Neutrophil (primary cell): ENCODE results near the gene TUBE1.

Experiments
- H3K27ac ChIP-seq: fragments of 200-600 bp; sonication (generic); 2 replicates; pipeline ENCODE4 v1.5.1; 2016; ENCODE audit warnings: mild to moderate bottlenecking, moderate library complexity
- H3K27me3 ChIP-seq: fragments of 200-600 bp; sonication (generic); 2 replicates; pipeline ENCODE4 v1.6.0; 2016; ENCODE audit warnings: mild to moderate bottlenecking
- H3K36me3 ChIP-seq: fragments of 200-600 bp; sonication (generic); 2 replicates; pipeline ENCODE4 v1.5.1; 2017
- H3K4me1 ChIP-seq, 2 experiments: fragments of 200-600 bp in 1 of 2; sonication (generic) in 1 of 2; 1 replicate in 1 of 2; 2 replicates in 1 of 2; pipeline versions ENCODE4 v1.5.1 to v1.6.1; 2013 to 2016; ENCODE audit warnings: low read depth in 1 of 2, low read length in 1 of 2, mild to moderate bottlenecking in 1 of 2, moderate library complexity in 1 of 2; ENCODE audit not compliant: control insufficient read depth in 1 of 2, insufficient read depth in 1 of 2
- H3K4me3 ChIP-seq, 2 experiments: fragments of 200-600 bp in 1 of 2; sonication (generic) in 1 of 2; 1 replicate in 1 of 2; 2 replicates in 1 of 2; pipeline ENCODE4 v1.5.1; 2013 to 2016; ENCODE audit warnings: low read depth in 1 of 2, low read length in 1 of 2, mild to moderate bottlenecking in 1 of 2, moderate library complexity in 1 of 2
- H3K9me3 ChIP-seq: fragments of 200-600 bp; sonication (generic); 2 replicates; pipeline ENCODE4 v1.5.1; 2016
- CTCF ChIP-seq: fragments of 200-600 bp; sonication (generic); IDR thresholded peaks from 2 replicates; pipeline ENCODE4 v1.5.1; 2016; ENCODE audit warnings: antibody characterized with exemption

Gene TUBE1

GRCh38 chr6:112027942-112028674, 59.2 kb downstream of the TUBE1 start:
- no peak for TF ChIP-seq CTCF
- Histone ChIP-seq H3K27me3 (no peaks in the 10 kb centered on the region), H3K36me3 (no peaks in the 10 kb centered on the region), H3K9me3 (no peaks in the 10 kb centered on the region), H3K4me3 (no peak overlapping the region), H3K27ac (no peak overlapping the region), H3K4me1 (no peaks in the 10 kb centered on the region)

GRCh38 chr6:112026933-112027332, 60.3 kb downstream of the TUBE1 start:
- H3K27ac ChIP-seq = no peak overlapping the region
- H3K36me3 ChIP-seq = no peaks in the 10 kb centered on the region
- no peaks in the 10 kb centered on the region for H3K9me3 ChIP-seq
- H3K4me3 ChIP-seq = no peak overlapping the region
- no peaks in the 10 kb centered on the region for H3K4me1 ChIP-seq
- H3K27me3 ChIP-seq = no peaks in the 10 kb centered on the region
- no peak for TF ChIP-seq CTCF

GRCh38 chr6:112024464-112024863, 62.8 kb downstream of the TUBE1 start:
- Histone ChIP-seq H3K27me3 (no peaks in the 10 kb centered on the region), H3K9me3 (no peaks in the 10 kb centered on the region), H3K36me3 (no peaks in the 10 kb centered on the region), H3K4me1 (no peaks in the 10 kb centered on the region), H3K27ac (no peak overlapping the region), H3K4me3 (no peak overlapping the region)
- no peak for TF ChIP-seq CTCF

GRCh38 chr6:112022749-112023148, 64.5 kb downstream of the TUBE1 start:
- Histone ChIP-seq H3K4me3 (no peak overlapping the region), H3K36me3 (no peaks in the 10 kb centered on the region), H3K27ac (no peak overlapping the region), H3K4me1 (no peaks in the 10 kb centered on the region), H3K9me3 (no peaks in the 10 kb centered on the region), H3K27me3 (no peaks in the 10 kb centered on the region)
- TF ChIP-seq CTCF = no peak

GRCh38 chr6:112021691-112022310, 65.5 kb downstream of the TUBE1 start:
- TF ChIP-seq CTCF = no peak
- Histone ChIP-seq H3K27me3 (no peaks in the 10 kb centered on the region), H3K9me3 (no peaks in the 10 kb centered on the region), H3K36me3 (no peaks in the 10 kb centered on the region), H3K4me3 (no peak overlapping the region), H3K4me1 (no peaks in the 10 kb centered on the region), H3K27ac (no peak overlapping the region)
